Neuronal stem cell (in vitro differentiated cells): Measurements from ENCODE around the gene PIN4.
"Not testable (repeated sequence)": the region's sequence is repeated elsewhere in the genome, so short reads cannot be mapped to it uniquely, and the experiment has no call there.

Experiments
- DNase-seq: peaks from one replicate; pipeline ENCODE4 v3.0.0-alpha.2; 2013; ENCODE audit warnings: low spot score
- H2AFZ ChIP-seq: one replicate; pipeline ENCODE4 v1.6.1; 2013; ENCODE audit warnings: mild to moderate bottlenecking, low read length, inconsistent platforms
- H2AK5ac ChIP-seq: 2 replicates; pipeline ENCODE4 v1.6.1; 2013; ENCODE audit warnings: low read depth, mild to moderate bottlenecking, inconsistent platforms, low read length, moderate library complexity, mixed read lengths
- H2BK120ac ChIP-seq: 2 replicates; pipeline ENCODE4 v1.6.1; 2013; ENCODE audit warnings: low read depth, mild to moderate bottlenecking, inconsistent platforms, low read length, moderate library complexity, mixed read lengths
- H2BK12ac ChIP-seq: one replicate; pipeline ENCODE4 v1.6.1; 2013; ENCODE audit warnings: low read length, inconsistent platforms
- H2BK15ac ChIP-seq: 2 replicates; pipeline ENCODE4 v1.6.1; 2013; ENCODE audit warnings: mild to moderate bottlenecking, low read length, inconsistent platforms, mixed read lengths
- H2BK5ac ChIP-seq: one replicate; pipeline ENCODE4 v1.6.1; 2013; ENCODE audit warnings: inconsistent platforms, mild to moderate bottlenecking, low read length, moderate library complexity
- H3K14ac ChIP-seq: one replicate; pipeline ENCODE4 v1.6.1; 2013; ENCODE audit warnings: low read length, inconsistent platforms
- H3K18ac ChIP-seq: 2 replicates; pipeline ENCODE4 v1.6.1; 2013; ENCODE audit warnings: low read length, inconsistent platforms
- H3K23ac ChIP-seq: 2 replicates; pipeline ENCODE4 v1.6.1; 2013; ENCODE audit warnings: low read depth, mild to moderate bottlenecking, mixed read lengths, low read length, inconsistent platforms; ENCODE audit not compliant: poor library complexity
- H3K27ac ChIP-seq: replicated peaks from 3 replicates; pipeline ENCODE4 v1.5.1; 2013; ENCODE audit warnings: low read length, inconsistent platforms
- H3K27me3 ChIP-seq, 3 experiments: 2 replicates each; pipeline ENCODE4 v1.6.1; 2013; ENCODE audit warnings: low read length in 3 of 3, mild to moderate bottlenecking in 2 of 3, inconsistent platforms in 1 of 3, low read depth in 1 of 3, mixed read lengths in 1 of 3, moderate library complexity in 1 of 3; ENCODE audit not compliant: control insufficient read depth in 3 of 3, insufficient read depth in 3 of 3
- H3K36me3 ChIP-seq, 2 donors: replicated peaks in 1 of 2; 2 replicates each; pipeline ENCODE4 v1.6.1; 2013; ENCODE audit warnings: low read length in 2 of 2; ENCODE audit not compliant: control insufficient read depth in 2 of 2, insufficient read depth in 2 of 2
- H3K4ac ChIP-seq: 2 replicates; pipeline ENCODE4 v1.6.1; 2013; ENCODE audit warnings: inconsistent platforms, mild to moderate bottlenecking, low read length, moderate library complexity
- H3K4me1 ChIP-seq, 2 donors: 1 replicate in 1 of 2; 2 replicates in 1 of 2; pipeline ENCODE4 v1.6.1; 2013; ENCODE audit warnings: low read length in 2 of 2, low read depth in 1 of 2; ENCODE audit not compliant: control insufficient read depth in 2 of 2, insufficient read depth in 1 of 2
- H3K4me2 ChIP-seq: one replicate; pipeline ENCODE4 v1.6.1; 2013; ENCODE audit warnings: mild to moderate bottlenecking, low read length, inconsistent platforms; ENCODE audit not compliant: insufficient read depth, poor library complexity, severe bottlenecking
- H3K4me3 ChIP-seq, 2 donors: 2 replicates each; pipeline ENCODE4 v1.5.1; 2013; ENCODE audit warnings: low read length in 2 of 2, mild to moderate bottlenecking in 2 of 2, inconsistent platforms in 1 of 2, moderate library complexity in 1 of 2
- H3K79me1 ChIP-seq: one replicate; pipeline ENCODE4 v1.6.1; 2013; ENCODE audit warnings: low read depth, mild to moderate bottlenecking, inconsistent platforms, low read length, moderate library complexity
- H3K9ac ChIP-seq: one replicate; pipeline ENCODE4 v1.6.1; 2013; ENCODE audit warnings: mild to moderate bottlenecking, low read depth, low read length, inconsistent platforms; ENCODE audit not compliant: poor library complexity
- H3K9me3 ChIP-seq, 2 donors: replicated peaks in 1 of 2; 2 replicates each; pipeline versions ENCODE3 to v1.6.1; 2013; ENCODE audit warnings: low read length in 2 of 2, mild to moderate bottlenecking in 2 of 2, inconsistent platforms in 1 of 2, low read depth in 1 of 2, mixed read lengths in 1 of 2, moderate library complexity in 1 of 2; ENCODE audit not compliant: control insufficient read depth in 2 of 2, insufficient read depth in 1 of 2
- H4K8ac ChIP-seq: one replicate; pipeline ENCODE4 v1.6.1; 2013; ENCODE audit warnings: low read depth, mild to moderate bottlenecking, inconsistent platforms, low read length, moderate library complexity
- H4K91ac ChIP-seq: one replicate; pipeline ENCODE4 v1.6.1; 2013; ENCODE audit warnings: low read length, low read depth, mild to moderate bottlenecking, inconsistent platforms; ENCODE audit not compliant: poor library complexity
- WGBS, 2 donors: extraction: QIAGEN DNeasy Blood & Tissue Kit; methylation state at CpG; one replicate each; pipeline ENCODE4 v1.1.7; 2013; ENCODE audit warnings: missing lambda C conversion rate in 2 of 2, mixed read lengths in 1 of 2; ENCODE audit not compliant: insufficient read length in 2 of 2, insufficient replicate concordance in 1 of 2; ENCODE audit errors: extremely low coverage in 2 of 2; 5-methylcytosine and 5-hydroxymethylcytosine counted together

The PIN4 gene

DNA sequence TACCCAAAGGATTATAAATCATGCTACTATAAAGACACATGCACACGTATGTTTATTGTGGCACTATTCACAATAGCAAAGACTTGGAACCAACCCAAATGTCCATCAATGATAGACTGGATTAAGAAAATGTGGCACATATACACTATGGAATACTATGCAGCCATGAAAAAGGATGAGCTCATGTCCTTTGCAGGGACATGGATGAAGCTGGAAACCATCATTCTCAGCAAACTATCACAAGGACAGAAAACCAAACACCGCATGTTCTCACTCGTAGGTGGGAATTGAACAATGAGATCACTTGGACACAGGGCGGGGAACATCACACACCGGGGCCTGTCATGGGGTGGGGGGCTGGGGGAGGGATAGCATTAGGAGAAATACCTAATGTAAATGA is 5.3 kb upstream of the PIN4 start:
- not testable (repeated sequence) for H2BK5ac ChIP-seq, H3K27me3 ChIP-seq, H2AK5ac ChIP-seq, H3K9ac ChIP-seq, H3K4me3 ChIP-seq, H4K91ac ChIP-seq, H3K27ac ChIP-seq, H3K9me3 ChIP-seq, H2BK120ac ChIP-seq, DNase-seq, H3K4ac ChIP-seq, H3K18ac ChIP-seq, H3K4me1 ChIP-seq, H3K79me1 ChIP-seq, H2BK15ac ChIP-seq, H3K36me3 ChIP-seq, H3K14ac ChIP-seq, H3K23ac ChIP-seq, H3K4me2 ChIP-seq, H2AFZ ChIP-seq, H2BK12ac ChIP-seq, H4K8ac ChIP-seq
- no CpG with 5 or more reads among the region's 5 CpGs for WGBS, 2 donors

DNA sequence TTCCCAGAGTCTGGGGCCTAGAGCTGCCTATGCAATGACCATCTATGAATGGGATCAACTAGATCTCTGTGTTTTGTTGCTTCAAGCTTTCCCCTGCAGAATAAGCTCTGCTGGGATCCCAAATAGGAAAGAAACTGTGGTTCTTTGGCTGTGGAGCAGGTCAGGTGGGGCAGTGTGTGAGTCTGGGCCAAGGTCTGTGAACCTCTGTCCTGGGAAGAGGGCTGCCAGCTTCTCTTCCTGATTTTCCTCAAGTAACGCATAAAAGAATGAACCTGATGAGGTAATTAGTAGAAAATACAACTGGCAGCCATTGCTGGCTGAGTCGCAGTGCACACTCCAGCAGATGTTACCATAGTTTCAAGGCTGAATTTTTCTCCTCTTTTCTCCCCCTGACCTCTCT is 4.6 kb upstream of the PIN4 start:
- WGBS, 2 donors, result no CpG with 5 or more reads among the region's 2 CpGs
- H3K9me3 ChIP-seq, result no peaks in the 10 kb centered on the region

DNA sequence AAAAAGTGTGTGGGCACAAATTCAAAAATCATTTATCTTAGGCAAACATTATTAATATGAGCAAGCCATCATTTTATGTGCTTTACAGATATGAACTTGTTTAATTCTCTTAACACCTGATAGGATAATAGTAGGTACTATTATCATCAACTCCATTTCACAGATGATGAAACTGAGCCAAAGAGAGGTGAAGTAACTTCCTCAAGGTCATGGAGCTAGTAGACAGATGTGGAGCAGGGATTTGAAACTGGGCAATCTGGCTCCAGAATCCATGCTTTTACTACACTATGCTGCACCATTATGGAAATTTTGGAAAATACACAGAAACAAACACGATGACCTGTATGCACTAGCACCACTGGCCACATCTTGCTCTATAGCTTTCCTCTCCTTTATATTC is 1.0 kb upstream of the PIN4 start:
- Histone ChIP-seq H4K91ac (no peak overlapping the region), H3K27me3 (no peaks in the 10 kb centered on the region), H3K23ac (no peak overlapping the region), H3K79me1 (no peaks in the 10 kb centered on the region), H3K4me1 (peaks cover 0 to 2% of the 10 kb centered on the region in 2 donors), H2BK120ac (no peak overlapping the region), H4K8ac (no peak overlapping the region), H2BK5ac (no peak overlapping the region), H2BK12ac (no peak overlapping the region), H3K36me3 (peaks cover 0 to 6% of the 10 kb centered on the region in 2 donors), H2AK5ac (no peak overlapping the region), H3K27ac (peak overlapping the region; percentile 88), H3K4me3 (peak overlapping the region in 1 of 2 donors; percentile 27), H2AFZ (no peak overlapping the region), H3K9ac (no peak overlapping the region), H3K4me2 (no peak overlapping the region), H3K18ac (no peak overlapping the region), H2BK15ac (no peak overlapping the region), H3K14ac (no peak overlapping the region), H3K4ac (no peak overlapping the region), H3K9me3 (no peaks in the 10 kb centered on the region)
- no peak for DNase-seq
- no CpG with 5 or more reads among the region's 1 CpG for WGBS, 2 donors

More for the DNA sequence above, 4.6 kb upstream of the PIN4 start:
- H2AK5ac ChIP-seq, result no peak overlapping the region
- H2BK12ac ChIP-seq, result no peak overlapping the region
- no peak overlapping the region for H3K9ac ChIP-seq
- H3K36me3 ChIP-seq, result no peaks in the 10 kb centered on the region
- H3K27me3 ChIP-seq, result no peaks in the 10 kb centered on the region
- no peak overlapping the region for H4K91ac ChIP-seq
- DNase-seq, result no peak
- no peaks in the 10 kb centered on the region for H3K4me1 ChIP-seq
- H3K27ac ChIP-seq, result no peak overlapping the region
- H2AFZ ChIP-seq, result peak overlapping the region; percentile 62
- no peak overlapping the region for H3K4me2 ChIP-seq
- H3K23ac ChIP-seq, result no peak overlapping the region
- no peaks in the 10 kb centered on the region for H3K79me1 ChIP-seq
- no peak overlapping the region for H2BK120ac ChIP-seq
- H3K14ac ChIP-seq, result no peak overlapping the region
- H3K4me3 ChIP-seq, result no peak overlapping the region
- H2BK15ac ChIP-seq, result no peak overlapping the region
- H4K8ac ChIP-seq, result no peak overlapping the region
- no peak overlapping the region for H2BK5ac ChIP-seq
- no peak overlapping the region for H3K18ac ChIP-seq
- H3K4ac ChIP-seq, result no peak overlapping the region

DNA sequence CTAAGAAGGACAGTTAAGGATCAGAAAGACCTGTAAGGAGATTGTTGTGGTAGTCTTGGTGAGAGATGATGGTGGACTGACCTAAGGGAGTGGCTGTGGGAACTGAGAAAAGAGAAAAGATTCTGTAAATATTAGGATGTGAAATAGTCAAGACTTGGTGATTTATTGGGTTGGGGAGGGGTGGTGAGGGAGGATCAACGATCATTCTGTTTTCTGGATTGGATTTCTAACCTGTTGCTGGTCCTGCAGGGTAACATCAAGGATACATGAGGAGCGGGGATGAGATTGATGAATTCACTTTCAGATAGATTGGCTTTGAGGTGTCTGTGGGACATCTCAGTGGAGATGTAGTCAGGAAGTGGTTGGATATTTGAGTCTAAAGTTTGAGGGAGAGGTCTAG is 1.4 kb downstream of the PIN4 start:
- Histone ChIP-seq H3K4me1 (peaks cover 0 to 2% of the 10 kb centered on the region in 2 donors), H2BK5ac (no peak overlapping the region), H4K8ac (no peak overlapping the region), H2BK120ac (no peak overlapping the region), H3K79me1 (no peaks in the 10 kb centered on the region), H4K91ac (no peak overlapping the region), H3K4me3 (peak overlapping the region in 1 of 2 donors; percentile 96), H2AFZ (no peak overlapping the region), H3K14ac (no peak overlapping the region), H2BK12ac (no peak overlapping the region), H3K27me3 (no peaks in the 10 kb centered on the region), H3K9ac (no peak overlapping the region), H3K9me3 (no peaks in the 10 kb centered on the region), H3K23ac (no peak overlapping the region), H3K36me3 (peaks cover 0 to 29% of the 10 kb centered on the region in 2 donors), H3K27ac (no peak overlapping the region), H3K4ac (no peak overlapping the region), H2AK5ac (no peak overlapping the region), H2BK15ac (no peak overlapping the region), H3K4me2 (no peak overlapping the region), H3K18ac (no peak overlapping the region)
- no peak for DNase-seq
- no CpG with 5 or more reads among the region's 2 CpGs for WGBS, 2 donors
